Osteocyte (in vitro differentiated cells): ENCODE results near the gene MYO5B. TPM values are rescaled to one million over a fixed set of nuclear protein-coding genes. Genes with fewer than 3 reads are reported as not detected.
A peak's percentile ranks its signal among the peaks of the same experiment; 100 is the strongest.

Experiments
- DNase-seq: peaks from one replicate; pipeline ENCODE4 v3.0.0; 2021; ENCODE audit warnings: mixed read lengths; ENCODE audit not compliant: unreplicated experiment; ENCODE audit errors: extremely low spot score
- H3K27ac Mint-ChIP-seq: one replicate; pipeline ENCODE4 v1.8.0; 2021; ENCODE audit warnings: mild to moderate bottlenecking, mixed read lengths; ENCODE audit not compliant: unreplicated experiment
- H3K27me3 Mint-ChIP-seq: one replicate; pipeline ENCODE4 v1.8.0; 2021; ENCODE audit warnings: mixed read lengths; ENCODE audit not compliant: unreplicated experiment
- H3K36me3 Mint-ChIP-seq: one replicate; pipeline ENCODE4 v1.8.0; 2021; ENCODE audit warnings: mixed read lengths; ENCODE audit not compliant: unreplicated experiment
- H3K4me1 Mint-ChIP-seq: one replicate; pipeline ENCODE4 v1.8.0; 2021; ENCODE audit warnings: mixed read lengths; ENCODE audit not compliant: unreplicated experiment
- H3K4me3 Mint-ChIP-seq: one replicate; pipeline ENCODE4 v1.8.0; 2021; ENCODE audit warnings: mild to moderate bottlenecking, moderate library complexity, mixed read lengths; ENCODE audit not compliant: unreplicated experiment
- H3K9me3 Mint-ChIP-seq: one replicate; pipeline ENCODE4 v1.8.0; 2021; ENCODE audit warnings: mixed read lengths; ENCODE audit not compliant: unreplicated experiment
- CTCF ChIP-seq: fragments of 200-600 bp; sonication (generic); IDR thresholded peaks from 2 replicates; pipeline ENCODE4 v1.5.0; 2021; ENCODE audit warnings: antibody characterized with exemption, mild to moderate bottlenecking, moderate library complexity
- total RNA-seq: library from RNA; stranded (reverse); gene quantifications from 2 replicates; pipeline ENCODE4 v1.2.1, GENCODE V29; 2021

Gene MYO5B
- total RNA-seq, 1 donor from 2014 or later, result not detected

- Mint-ChIP-seq H3K4me3 (no peak overlapping the region), H3K4me1 (peaks cover 16% of the 10 kb centered on the region), H3K27me3 (no peaks in the 10 kb centered on the region), H3K36me3 (no peaks in the 10 kb centered on the region), H3K27ac (no peak overlapping the region), H3K9me3 (no peaks in the 10 kb centered on the region)
- no peak for TF ChIP-seq CTCF
- no peak for DNase-seq
Measured at GRCh38 chr18:49845629-49846360, 349.2 kb downstream of the MYO5B start.

- H3K27me3 Mint-ChIP-seq, result no peaks in the 10 kb centered on the region
- no peak for TF ChIP-seq CTCF
- no peak overlapping the region for H3K4me3 Mint-ChIP-seq
Measured at GRCh38 chr18:49844903-49845302, 350.0 kb downstream of the MYO5B start.

GRCh38 chr18:49843778-49844625, 350.9 kb downstream of the MYO5B start:
- no peak overlapping the region for H3K27ac Mint-ChIP-seq
- peaks cover 6% of the 10 kb centered on the region for H3K4me1 Mint-ChIP-seq
- H3K36me3 Mint-ChIP-seq, result no peaks in the 10 kb centered on the region
- no peak overlapping the region for H3K4me3 Mint-ChIP-seq
- H3K27me3 Mint-ChIP-seq, result no peaks in the 10 kb centered on the region
- no peaks in the 10 kb centered on the region for H3K9me3 Mint-ChIP-seq
- TF ChIP-seq CTCF, result no peak
- DNase-seq, result no peak

More at GRCh38 chr18:49844903-49845302, 350.0 kb downstream of the MYO5B start:
- H3K27ac Mint-ChIP-seq, result no peak overlapping the region
- no peaks in the 10 kb centered on the region for H3K9me3 Mint-ChIP-seq
- no peak for DNase-seq
- peaks cover 14% of the 10 kb centered on the region for H3K4me1 Mint-ChIP-seq
- H3K36me3 Mint-ChIP-seq, result no peaks in the 10 kb centered on the region

- no peak for TF ChIP-seq CTCF
- no peaks in the 10 kb centered on the region for H3K27me3 Mint-ChIP-seq
- no peaks in the 10 kb centered on the region for H3K9me3 Mint-ChIP-seq
- H3K36me3 Mint-ChIP-seq, result no peaks in the 10 kb centered on the region
- DNase-seq, result no peak
- H3K27ac Mint-ChIP-seq, result no peak overlapping the region
- no peak overlapping the region for H3K4me3 Mint-ChIP-seq
- H3K4me1 Mint-ChIP-seq, result peaks cover 6% of the 10 kb centered on the region
Measured at GRCh38 chr18:49843131-49843530, 351.8 kb downstream of the MYO5B start.

DNA sequence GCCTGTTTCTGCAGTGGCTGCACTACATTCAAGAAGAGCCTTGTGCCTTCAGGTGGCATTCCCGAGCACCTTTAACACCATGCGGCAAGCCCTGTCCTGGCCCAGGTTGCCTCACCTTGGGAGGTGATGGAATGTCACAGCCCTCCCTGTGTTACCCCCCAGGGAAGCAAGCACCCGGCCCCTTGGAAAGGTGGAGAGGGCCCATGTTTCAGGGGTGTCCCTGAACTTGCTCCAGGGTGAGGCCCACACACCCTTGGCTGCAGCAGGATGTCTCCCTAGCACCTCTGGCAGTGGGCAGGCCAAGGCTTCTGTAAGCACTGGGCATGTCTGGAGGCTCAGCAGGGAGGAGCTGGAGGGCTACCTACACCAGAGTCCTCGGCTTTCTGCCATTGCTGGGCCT, 352.3 kb downstream of the MYO5B start:
- H3K36me3 Mint-ChIP-seq, result no peaks in the 10 kb centered on the region
- no peak overlapping the region for H3K4me3 Mint-ChIP-seq
- no peak overlapping the region for H3K27ac Mint-ChIP-seq
- peak; percentile 79 for DNase-seq
- no peaks in the 10 kb centered on the region for H3K27me3 Mint-ChIP-seq
- no peak for TF ChIP-seq CTCF
- no peaks in the 10 kb centered on the region for H3K9me3 Mint-ChIP-seq
- peaks cover 6% of the 10 kb centered on the region for H3K4me1 Mint-ChIP-seq
